ENCODE results near the gene RARA.
A peak's percentile ranks its signal among the peaks of the same experiment; 100 is the strongest.
"Not testable (repeated sequence)": the region's sequence is repeated elsewhere in the genome, so short reads cannot be mapped to it uniquely, and the experiment has no call there.

RARA gene

GRCh38 chr17:40298726-40299125, 10.3 kb upstream of the RARA start:
- DNase-seq, result no peak

GRCh38 chr17:40299159-40299757, 9.7 kb upstream of the RARA start:
- DNase-seq, result not testable (repeated sequence)

GRCh38 chr17:40301315-40301714, 7.7 kb upstream of the RARA start:
- peak; percentile 27 for DNase-seq

GRCh38 chr17:40303009-40303657, 5.8 kb upstream of the RARA start:
- peak; percentile 73 for DNase-seq

GRCh38 chr17:40303708-40304551, 5.0 kb upstream of the RARA start:
- DNase-seq, result no peak

GRCh38 chr17:40304552-40304863, 4.5 kb upstream of the RARA start:
- not testable (repeated sequence) for DNase-seq

- DNase-seq, result not testable (repeated sequence)
Measured at GRCh38 chr17:40304866-40305265, 4.1 kb upstream of the RARA start.

- DNase-seq, result no peak
Measured at GRCh38 chr17:40306395-40306794, 2.6 kb upstream of the RARA start.

GRCh38 chr17:40307001-40307730, 1.8 kb upstream of the RARA start:
- DNase-seq, result no peak

GRCh38 chr17:40307740-40308239, 1.2 kb upstream of the RARA start:
- no peak for DNase-seq

GRCh38 chr17:40309949-40310510, 1.1 kb downstream of the RARA start:
- no peak for DNase-seq

- no peak for DNase-seq
Measured at GRCh38 chr17:40310882-40311391, 2.0 kb downstream of the RARA start.

GRCh38 chr17:40311575-40311974, 2.6 kb downstream of the RARA start:
- DNase-seq, result peak; percentile 50

GRCh38 chr17:40312131-40312731, 3.3 kb downstream of the RARA start:
- no peak for DNase-seq

- DNase-seq, result no peak
Measured at GRCh38 chr17:40312893-40313667, 4.1 kb downstream of the RARA start.

GRCh38 chr17:40313668-40314583, 4.9 kb downstream of the RARA start:
- DNase-seq, result no peak

GRCh38 chr17:40314584-40314956, 5.6 kb downstream of the RARA start:
- peak; percentile 65 for DNase-seq

GRCh38 chr17:40315206-40315605, 6.2 kb downstream of the RARA start:
- DNase-seq, result no peak

- no peak for DNase-seq
Measured at GRCh38 chr17:40315678-40316570, 6.9 kb downstream of the RARA start.

Data from MV-4-11 (cell line).